Loucy (cell line): ENCODE results near the gene SECTM1.

Experiments used
- EZH2phosphoT487 ChIP-seq: fragments of 200-600 bp; IDR thresholded peaks from 2 replicates; pipeline ENCODE4 v1.6.1; 2018; ENCODE audit warnings: antibody characterized with exemption, mild to moderate bottlenecking, moderate library complexity, borderline replicate concordance
- TF ChIP-seq, protein P1 (sequence below): fragments of 200-600 bp; sonication (generic); conservative IDR thresholded peaks from 2 replicates; pipeline ENCODE4 v1.5.1; 2014; ENCODE audit warnings: mild to moderate bottlenecking, antibody characterized with exemption, low read length

GRCh38 chr17:82329683-82330321 lies 3.8 kb downstream of the SECTM1 start:
- TF ChIP-seq, protein P1, sequence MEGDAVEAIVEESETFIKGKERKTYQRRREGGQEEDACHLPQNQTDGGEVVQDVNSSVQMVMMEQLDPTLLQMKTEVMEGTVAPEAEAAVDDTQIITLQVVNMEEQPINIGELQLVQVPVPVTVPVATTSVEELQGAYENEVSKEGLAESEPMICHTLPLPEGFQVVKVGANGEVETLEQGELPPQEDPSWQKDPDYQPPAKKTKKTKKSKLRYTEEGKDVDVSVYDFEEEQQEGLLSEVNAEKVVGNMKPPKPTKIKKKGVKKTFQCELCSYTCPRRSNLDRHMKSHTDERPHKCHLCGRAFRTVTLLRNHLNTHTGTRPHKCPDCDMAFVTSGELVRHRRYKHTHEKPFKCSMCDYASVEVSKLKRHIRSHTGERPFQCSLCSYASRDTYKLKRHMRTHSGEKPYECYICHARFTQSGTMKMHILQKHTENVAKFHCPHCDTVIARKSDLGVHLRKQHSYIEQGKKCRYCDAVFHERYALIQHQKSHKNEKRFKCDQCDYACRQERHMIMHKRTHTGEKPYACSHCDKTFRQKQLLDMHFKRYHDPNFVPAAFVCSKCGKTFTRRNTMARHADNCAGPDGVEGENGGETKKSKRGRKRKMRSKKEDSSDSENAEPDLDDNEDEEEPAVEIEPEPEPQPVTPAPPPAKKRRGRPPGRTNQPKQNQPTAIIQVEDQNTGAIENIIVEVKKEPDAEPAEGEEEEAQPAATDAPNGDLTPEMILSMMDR = no peak
- no peak for TF ChIP-seq EZH2phosphoT487
